ENCODE measurements around the gene INTS2.

DNA sequence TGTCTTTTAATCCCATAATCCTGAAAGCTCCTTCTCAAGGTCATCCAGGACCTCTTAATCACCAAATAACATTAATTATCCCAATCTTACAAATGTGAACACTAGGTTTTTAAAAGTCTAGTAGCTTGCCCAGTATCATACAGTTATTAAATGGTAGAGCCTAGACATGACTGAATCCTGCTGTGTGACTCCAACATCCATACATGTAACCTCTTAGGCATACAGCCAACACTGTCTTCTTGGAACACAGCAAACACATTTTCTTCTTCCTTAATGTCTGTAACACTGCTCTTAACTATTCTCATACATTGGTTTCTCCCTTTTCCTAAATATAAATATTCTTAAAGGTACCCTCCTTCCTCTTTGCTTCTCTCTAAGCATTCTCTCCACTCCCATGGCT is 78.1 kb downstream of the INTS2 start:
- TF ChIP-seq POLR2A (IDR thresholded peaks at IDR 0.05): no peak
- TF ChIP-seq, protein P1, sequence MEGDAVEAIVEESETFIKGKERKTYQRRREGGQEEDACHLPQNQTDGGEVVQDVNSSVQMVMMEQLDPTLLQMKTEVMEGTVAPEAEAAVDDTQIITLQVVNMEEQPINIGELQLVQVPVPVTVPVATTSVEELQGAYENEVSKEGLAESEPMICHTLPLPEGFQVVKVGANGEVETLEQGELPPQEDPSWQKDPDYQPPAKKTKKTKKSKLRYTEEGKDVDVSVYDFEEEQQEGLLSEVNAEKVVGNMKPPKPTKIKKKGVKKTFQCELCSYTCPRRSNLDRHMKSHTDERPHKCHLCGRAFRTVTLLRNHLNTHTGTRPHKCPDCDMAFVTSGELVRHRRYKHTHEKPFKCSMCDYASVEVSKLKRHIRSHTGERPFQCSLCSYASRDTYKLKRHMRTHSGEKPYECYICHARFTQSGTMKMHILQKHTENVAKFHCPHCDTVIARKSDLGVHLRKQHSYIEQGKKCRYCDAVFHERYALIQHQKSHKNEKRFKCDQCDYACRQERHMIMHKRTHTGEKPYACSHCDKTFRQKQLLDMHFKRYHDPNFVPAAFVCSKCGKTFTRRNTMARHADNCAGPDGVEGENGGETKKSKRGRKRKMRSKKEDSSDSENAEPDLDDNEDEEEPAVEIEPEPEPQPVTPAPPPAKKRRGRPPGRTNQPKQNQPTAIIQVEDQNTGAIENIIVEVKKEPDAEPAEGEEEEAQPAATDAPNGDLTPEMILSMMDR (IDR thresholded peaks at IDR 0.05 in 4 of 5, conservative IDR thresholded peaks at IDR 0.05 in 1 of 5): no peak

All from gastrocnemius medialis (tissue), 4 donors.